B cell (primary cell): ENCODE measurements around the gene IL1R2.

ENCODE experiments used
- EZH2 ChIP-seq: IDR thresholded peaks from 2 replicates; pipeline ENCODE4 v1.6.1; 2012; ENCODE audit warnings: borderline replicate concordance, low read depth, mild to moderate bottlenecking, moderate library complexity, low read length; ENCODE audit not compliant: insufficient read depth, poor library complexity, severe bottlenecking
- TF ChIP-seq, protein P1 (sequence below): fragments of 200-600 bp; IDR thresholded peaks from one replicate; pipeline ENCODE4 v1.8.0; 2022; ENCODE audit warnings: antibody characterized with exemption, mild to moderate bottlenecking

DNA sequence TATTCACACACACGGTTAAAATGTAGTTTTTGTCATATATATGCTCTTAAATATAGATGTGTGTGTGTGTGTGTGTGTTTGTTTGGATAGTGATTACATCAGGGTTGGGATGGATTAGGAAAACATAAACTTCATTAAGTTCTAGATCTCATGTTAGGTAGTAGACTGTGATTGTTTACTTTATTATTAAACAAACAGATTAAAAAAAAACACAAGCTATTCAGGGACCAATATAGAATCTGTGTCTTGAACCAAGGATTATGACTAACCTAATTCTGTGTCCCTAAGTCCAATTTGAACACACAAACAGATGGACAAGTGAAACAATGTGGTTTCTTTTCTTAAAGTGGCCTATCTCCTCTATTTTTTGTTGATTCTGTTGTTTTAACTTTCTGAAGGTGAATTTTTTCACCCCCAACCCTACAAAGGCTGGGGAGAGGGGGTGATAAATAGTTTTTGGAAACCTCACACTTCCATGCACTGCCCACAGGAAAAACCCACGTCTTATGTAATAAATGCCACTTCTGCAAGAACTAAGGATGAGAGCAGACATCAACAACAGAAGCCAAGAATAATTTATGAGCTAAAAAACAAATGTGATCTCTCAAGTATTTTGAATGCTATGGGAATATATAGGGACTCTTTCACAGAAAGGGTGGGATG, 40.7 kb downstream of the IL1R2 start:
- TF ChIP-seq EZH2: no peak
- TF ChIP-seq, protein P1, sequence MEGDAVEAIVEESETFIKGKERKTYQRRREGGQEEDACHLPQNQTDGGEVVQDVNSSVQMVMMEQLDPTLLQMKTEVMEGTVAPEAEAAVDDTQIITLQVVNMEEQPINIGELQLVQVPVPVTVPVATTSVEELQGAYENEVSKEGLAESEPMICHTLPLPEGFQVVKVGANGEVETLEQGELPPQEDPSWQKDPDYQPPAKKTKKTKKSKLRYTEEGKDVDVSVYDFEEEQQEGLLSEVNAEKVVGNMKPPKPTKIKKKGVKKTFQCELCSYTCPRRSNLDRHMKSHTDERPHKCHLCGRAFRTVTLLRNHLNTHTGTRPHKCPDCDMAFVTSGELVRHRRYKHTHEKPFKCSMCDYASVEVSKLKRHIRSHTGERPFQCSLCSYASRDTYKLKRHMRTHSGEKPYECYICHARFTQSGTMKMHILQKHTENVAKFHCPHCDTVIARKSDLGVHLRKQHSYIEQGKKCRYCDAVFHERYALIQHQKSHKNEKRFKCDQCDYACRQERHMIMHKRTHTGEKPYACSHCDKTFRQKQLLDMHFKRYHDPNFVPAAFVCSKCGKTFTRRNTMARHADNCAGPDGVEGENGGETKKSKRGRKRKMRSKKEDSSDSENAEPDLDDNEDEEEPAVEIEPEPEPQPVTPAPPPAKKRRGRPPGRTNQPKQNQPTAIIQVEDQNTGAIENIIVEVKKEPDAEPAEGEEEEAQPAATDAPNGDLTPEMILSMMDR: no peak
